NCI-H187 (cell line): ENCODE measurements around the gene S100A9.
A peak's percentile ranks its signal among the peaks of the same experiment; 100 is the strongest.
"Not testable (repeated sequence)": the region's sequence is repeated elsewhere in the genome, so short reads cannot be mapped to it uniquely, and the experiment has no call there.

Experiments used
- DNase-seq, 2 experiments: peaks; one replicate each; lab custom pipeline; 2025; lab: John Stamatoyannopoulos, UW

S100A9 gene

DNA sequence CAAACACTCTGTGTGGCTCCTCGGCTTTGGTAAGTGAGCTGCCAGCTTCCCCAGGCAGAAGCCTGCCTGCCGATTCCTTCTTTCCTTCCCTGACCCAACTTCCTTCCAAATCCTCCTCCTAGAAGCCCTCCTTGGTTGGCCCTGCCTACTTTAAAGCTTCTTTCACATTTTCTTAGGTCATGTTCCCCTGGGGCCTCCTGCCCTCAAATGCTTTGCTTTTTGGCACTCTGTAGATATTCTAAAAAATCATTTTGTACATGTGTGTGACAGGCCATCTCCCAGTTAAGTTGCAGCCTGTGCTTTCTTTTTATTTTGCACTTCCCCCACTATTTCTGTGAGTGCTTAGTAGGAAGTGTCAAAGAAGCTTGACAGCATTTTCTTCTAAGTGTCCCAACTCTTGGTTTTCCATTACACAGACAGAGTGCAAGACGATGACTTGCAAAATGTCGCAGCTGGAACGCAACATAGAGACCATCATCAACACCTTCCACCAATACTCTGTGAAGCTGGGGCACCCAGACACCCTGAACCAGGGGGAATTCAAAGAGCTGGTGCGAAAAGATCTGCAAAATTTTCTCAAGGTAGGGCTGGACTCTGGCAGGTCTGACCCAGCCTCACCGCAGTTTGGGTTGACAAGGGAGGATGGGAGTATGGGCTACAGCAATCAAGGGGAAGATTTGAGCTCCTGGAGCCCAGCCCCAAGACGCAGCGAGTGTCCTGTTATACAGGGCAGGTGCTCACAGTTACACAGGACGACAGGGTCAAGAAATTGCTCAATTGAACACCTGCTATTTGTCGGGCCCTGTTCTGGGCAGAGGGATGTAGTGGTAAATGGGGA, at the start of gene S100A9:
S100A9 (plus strand) TSS at position 2 of the 838 bp plus-strand sequence; CDS start at position 432, 430 bp downstream.
- no peak for DNase-seq

DNA sequence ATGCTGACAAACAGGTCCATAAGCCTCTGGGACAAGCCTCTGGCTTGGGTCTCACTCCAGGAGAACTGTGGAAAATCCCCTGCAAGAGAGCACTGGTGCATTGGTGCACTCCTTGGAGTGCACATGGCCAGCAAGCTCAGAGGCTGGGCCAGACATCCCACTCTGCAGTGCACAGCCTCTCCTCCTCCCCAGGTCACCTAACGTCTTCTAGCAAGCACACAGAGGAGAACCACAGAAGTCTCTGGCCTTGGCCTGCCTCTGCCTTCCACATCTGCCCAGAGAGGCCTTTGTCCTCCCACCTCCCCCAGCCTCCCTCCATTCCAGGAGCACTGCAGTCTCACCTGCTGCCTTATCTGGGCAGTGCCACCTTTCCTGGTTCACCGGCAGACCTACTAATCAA, 49.1 kb upstream of the S100A9 start:
- no peak for DNase-seq

DNA sequence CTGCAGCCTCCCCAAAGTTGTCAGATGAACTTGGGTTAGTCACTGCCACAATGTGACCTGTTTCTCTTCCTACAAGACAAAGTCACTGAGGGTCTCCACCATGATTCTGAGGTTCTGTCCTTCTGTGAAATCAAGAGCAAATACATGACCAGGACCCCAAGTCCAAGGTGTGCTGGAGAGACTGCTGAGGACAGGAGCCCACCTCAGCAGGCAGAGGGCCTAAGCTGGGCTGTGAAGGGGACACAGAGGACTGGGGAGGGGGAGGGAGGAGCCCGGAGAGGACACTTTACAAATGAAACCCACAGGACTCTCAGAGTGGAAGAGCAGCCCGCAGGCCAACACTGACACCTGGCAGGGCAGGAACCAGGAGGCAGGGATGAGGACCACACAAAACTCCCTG, 48.2 kb upstream of the S100A9 start:
- no peak for DNase-seq

DNA sequence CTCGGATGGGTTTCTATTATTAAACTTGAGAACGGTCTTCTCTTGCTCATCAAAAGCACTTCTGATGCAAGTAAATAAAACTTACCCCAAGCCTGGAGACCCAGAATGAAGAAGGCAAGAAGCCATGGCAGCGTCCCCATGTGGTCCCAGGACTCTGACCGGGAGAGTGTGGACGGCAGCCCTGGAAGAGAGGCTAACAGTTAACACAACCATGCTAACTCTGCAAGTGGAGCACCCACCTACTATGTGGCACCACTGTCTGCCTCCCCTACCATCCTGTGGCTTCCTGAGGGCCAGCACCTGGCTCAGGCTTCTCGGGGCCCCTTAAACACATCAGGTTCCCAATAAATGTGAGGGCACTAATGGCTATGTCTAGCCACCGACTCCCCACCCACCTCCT, 47.1 kb upstream of the S100A9 start:
- DNase-seq = no peak

DNA sequence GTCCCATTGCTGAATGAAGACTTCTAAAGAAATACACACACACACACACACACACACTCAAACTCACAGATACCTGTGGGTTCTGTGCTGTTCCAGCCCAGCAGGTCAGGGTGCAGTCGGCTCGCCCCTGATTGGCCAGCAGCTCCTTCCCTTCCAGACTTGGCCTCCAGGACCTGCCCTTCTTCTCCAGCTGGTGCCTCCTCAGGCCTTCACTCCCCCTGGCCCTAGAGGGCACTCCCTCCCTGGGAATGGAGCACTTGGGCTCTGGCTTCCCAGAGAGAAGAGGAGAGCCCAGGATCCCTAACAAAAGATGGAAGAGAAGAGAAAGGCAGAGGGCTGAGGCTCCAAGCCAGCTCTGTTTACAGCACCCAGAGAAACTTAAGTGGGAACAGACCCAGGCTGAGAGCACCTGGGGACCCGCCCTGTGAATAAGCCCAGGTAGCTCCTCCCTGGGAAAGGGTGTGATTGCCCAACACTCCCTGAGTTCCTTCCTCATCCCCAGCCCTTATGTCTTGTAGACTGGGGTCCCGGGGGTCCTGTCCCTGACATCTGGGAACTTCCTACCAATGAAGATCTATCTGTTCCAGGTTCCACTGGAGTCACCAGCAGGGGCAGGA, 45.0 kb upstream of the S100A9 start, which contains the start of gene PGLYRP3:
PGLYRP3 (minus strand) TSS at position 383 of the 617 bp plus-strand sequence. CDS start 2,287 bp downstream, outside the sequence.
- peak in 1 of 2 experiments; percentile 47 for DNase-seq

DNA sequence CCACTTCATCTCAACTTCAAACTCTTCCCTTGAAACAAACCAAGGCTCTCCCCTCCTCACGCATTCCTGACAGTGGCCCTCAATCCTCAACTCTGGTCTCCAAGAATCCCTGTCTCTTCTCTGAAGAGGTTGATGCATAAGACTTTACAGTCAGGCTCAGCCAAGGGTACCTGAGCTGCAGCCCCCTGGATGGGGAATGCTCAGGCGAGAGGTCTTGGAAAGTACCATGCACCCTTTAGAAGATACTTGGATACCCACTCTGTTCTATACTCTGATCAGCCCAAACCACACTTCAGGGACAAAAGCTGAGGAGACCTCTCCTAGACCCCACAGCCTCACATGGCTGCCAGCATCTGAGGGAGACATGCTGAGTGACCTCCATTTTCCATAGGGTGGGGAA, 44.4 kb upstream of the S100A9 start:
- no peak for DNase-seq

DNA sequence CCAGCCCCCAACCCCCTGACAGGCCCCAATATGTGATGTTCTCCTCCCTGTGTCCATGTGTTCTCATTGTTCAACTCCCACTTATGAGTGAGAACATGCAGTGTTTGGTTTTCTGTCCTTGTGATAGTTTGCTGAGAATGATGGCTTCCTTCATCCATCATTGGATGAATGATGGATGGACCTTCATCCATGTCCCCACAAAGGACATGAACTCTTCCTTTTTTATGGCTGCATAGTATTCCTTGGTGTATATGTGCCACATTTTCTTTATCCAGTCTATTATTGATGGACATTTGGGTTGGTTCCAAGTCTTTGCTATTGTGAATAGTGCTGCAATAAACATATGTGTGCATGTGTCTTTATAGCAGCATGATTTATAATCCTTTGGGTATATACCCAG, 43.3 kb upstream of the S100A9 start:
- not testable (repeated sequence) for DNase-seq

DNA sequence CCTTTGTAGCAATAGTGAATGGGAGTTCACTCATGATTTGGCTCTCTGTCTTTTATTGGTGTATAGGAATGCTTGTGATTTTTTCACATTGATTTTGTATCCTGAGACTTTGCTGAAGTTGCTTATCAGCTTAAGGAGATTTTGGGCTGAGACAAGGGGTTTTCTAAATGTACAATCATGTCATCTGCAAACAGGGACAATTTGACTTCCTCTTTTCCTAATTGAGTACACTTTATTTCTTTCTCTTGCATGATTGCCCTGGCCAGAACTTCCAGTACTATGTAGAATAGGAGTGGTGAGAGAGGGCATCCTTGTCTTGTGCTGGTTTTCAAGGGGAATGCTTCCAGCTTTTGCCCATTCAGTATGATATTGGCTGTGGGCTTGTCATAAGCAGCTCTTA, 41.6 kb upstream of the S100A9 start:
- DNase-seq = not testable (repeated sequence)

DNA sequence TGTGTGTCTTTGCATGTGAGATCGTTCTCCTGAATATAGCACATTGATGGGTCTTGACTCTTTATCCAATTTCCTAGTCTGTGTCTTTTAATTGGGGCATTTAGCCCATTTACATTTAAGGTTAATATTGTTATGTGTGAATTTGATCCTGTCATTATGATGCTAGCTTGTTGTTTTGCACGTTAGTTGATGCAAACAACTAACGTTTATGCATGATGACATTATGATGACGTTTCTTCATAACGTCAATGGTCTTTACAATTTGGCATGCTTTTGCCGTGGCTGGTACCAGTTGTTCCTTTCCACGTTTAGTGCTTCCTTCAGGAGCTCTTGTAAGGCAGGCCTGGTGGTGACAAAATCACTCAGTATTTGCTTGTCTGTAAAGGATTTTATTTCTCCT, 39.5 kb upstream of the S100A9 start:
- not testable (repeated sequence) for DNase-seq

DNA sequence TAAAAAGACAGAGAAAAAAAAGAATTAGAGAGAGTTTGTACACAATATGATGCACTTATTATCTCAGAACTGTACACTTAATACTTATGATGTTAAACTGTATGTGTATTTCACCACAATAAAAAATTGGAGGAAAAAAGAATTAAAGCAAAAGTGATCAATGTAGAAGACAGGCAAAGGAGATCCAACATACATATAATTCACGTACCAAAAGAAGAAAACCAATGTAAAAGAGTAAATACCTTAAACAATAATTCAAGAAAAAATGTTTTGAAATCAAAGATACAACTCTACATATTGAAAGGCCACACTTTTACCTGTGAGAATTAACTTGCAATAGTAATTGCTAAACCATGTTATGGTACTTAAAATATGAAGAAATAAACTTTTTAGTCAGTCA, 35.1 kb upstream of the S100A9 start:
- DNase-seq = no peak

DNA sequence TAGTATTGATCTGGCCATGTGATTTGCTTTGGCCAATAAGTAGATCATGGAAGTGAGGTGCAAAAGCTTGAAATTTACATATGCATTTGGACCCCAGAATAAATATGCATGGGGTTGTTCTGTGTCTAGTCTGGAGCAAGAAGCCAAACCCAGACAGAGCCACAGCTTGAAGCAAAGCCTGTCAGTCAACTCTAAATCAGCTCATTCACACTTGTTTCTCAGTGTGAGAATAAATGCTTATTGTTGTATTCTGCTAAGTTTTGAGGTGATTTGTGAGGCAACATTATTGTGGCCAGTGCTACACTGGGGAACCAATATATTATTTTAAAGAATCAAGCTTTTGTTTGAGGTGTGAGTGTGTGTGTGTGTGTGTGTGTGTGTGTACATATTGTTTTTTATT, 32.7 kb upstream of the S100A9 start:
- DNase-seq = no peak

DNA sequence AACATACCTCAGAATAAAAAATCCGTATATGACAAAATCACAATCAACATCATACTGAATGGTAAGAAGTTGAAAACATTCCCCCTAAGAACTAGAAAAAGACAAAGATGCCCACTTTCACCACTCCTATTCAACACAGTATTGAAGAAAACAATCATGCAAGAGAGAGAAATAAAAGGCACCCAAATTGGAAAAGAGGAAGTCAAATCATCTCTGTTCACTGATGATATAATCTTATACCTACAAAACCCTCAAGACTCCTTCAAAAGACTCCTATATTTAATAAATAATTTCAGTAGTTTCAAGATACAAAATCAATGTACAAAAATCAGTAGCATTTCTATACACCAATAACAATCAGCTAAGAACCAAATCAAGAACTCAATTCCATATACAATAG, 23.8 kb upstream of the S100A9 start:
- DNase-seq = no peak

DNA sequence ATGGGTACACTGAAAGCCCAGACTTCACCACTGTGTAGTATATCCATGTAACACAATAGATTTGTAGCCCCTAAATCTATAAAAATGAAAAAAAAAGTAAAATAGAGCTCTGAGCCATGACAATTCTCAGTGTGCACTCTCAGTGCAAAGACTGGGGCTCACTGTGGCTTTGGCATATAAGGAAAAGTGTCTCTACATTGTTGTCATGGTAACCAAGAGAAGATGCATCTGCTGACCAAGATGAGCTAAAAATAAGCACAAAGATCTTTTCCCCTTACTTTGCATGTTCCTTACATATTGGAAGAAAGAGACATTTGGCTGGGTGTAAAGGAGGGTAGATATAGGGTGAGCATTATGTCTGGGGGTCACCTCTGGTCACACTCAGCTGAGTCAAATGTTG, 21.0 kb upstream of the S100A9 start:
- DNase-seq = no peak

DNA sequence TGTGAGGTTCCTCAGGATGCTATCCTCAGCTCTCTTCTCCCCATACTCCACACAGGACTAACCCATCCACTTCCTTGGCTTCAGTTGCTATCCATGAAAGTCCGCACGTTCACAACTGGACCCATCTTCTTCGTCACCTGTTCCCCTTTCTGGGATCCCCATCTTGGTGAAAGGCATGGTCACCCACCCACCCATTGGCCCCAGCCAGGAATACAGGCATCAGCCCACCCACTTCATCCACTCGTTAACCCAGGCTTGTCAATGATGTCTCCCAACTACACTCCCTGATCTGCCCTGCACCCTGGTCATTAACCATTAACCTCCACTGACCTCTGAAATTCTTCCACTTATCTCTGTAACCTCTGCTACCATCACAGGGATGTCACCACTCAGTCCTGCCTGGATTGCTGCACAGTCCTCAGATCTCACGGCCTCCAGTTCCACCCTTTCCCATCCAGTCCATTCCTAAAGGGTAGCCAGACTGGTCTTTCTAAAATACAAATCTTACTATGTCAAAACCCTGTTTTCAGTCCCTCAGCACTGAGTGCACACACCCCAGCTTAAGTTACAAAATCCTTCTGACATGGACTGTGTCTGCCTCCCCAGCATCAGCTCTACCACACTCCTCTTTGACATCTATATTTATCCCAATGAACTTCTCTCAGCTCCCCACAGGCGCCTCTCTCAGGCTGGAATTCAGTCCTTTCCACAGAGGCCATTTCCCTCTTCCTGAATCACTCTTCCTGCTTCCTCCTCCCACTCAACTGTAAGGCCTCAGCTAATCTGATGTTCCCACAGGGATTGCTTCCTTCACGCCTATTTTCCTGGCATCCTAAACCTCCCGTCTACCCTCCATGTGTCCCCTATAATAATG, 19.4 kb upstream of the S100A9 start:
- DNase-seq = no peak

DNA sequence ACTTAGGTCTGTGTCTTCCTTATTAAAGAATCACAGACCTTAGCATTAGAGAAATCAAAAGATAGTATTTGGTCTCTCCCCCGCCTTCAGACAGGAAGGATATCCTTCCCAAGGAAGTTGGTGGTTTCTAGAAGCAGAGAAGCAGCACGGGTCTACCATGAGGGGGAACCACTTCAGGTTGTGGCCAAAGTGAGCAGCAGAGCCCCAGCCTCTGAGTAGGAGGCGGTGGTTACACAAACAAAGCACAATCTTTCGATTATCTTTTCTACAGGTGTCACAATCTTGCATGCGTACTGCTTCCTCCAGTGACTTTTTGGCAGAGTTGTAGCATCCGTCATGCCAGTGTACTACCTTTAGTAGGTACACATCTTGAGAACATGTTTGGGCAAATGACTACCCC, 17.9 kb upstream of the S100A9 start:
- no peak for DNase-seq

DNA sequence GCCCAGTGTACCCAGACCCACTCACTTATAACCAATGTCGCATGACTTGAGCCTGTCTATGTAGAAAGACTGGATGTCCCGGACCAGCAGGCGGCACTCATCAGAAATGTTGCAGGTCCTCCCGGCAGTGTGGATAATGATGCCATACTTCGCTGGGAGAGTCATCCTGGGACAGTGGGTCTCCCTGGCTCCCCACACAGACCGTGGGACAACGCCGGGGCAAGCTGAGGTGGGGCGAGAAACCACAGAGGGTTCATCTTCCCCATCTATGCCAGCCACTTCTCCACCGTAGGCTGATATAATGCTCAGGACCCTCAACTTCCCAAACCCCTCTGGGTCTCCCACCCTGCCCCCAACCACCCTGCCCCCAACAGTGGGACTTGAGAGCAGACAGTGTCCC, 17.3 kb upstream of the S100A9 start:
- no peak for DNase-seq

DNA sequence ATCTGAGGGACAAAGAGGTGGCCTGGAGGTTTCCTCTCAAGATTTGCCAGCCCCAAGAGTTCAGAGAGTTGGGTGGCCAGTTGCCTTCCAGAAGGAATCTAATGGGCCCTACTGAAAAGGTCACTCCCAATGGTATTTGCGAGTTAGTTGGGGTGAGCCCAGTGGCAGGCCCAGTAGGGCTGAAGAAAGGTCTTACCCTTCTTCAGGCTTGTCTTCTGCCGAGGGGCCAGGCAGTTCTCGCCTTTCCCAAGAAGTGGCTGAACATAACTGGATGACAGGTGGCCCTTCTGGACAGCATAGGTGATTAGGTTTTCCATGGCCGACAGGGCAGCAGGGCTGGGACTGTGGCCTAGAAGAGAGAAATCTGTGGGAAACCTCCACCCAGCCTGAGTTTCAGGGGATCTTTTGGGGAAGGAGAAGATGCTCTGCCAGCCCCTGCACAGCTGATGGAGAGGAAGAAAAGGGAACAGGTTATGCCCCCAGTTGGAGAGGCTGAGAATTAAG, 16.2 kb upstream of the S100A9 start:
- DNase-seq = no peak

DNA sequence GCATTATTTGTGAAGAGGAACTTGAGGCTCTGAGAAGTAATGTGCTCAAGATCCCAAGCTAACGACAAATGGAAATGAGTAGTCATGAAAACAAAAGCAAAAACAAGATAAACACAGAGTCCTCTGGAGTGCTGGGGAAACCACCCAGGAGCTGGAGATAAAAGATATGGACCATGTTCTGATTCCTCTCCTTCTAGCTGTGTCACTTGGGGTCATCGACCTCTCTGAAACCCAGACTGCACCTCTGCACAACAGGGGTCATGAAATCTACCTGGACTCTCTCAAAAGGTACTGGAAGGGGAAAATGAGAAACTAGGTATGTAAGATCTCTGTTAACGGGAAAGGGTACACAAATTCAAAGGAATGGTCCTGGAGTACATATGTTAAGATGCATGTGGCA, 15.5 kb upstream of the S100A9 start:
- DNase-seq = no peak

DNA sequence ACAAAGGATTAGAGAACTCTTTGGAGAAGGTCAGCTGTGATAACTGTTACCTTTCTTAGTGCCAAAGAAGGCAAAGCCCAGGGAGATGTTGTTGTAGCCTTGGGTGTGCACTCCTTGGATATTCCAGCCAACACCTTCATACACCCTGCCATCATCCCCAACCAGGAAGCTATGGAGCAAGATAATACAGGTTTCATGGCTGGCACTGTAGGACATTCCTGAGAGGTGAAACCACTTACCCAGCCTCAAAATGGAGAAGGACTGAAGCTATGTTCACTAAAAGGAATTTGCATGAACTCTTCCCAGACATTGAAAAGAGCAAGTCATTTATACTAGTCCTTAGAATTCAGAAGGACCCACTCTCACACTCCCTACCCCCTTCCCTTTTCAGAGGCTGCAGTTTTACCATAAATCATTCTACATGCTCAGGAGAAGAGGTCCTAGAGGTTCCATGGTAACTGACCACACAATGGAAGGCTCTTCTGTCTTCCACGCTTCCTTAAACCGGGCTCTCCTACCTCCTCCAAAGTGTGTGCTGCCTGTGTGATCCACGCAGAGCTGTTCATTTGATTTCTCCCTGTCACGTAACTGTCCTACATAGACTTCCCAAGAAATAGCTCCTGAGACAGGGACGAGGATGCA, 14.5 kb upstream of the S100A9 start:
- peak; percentile 76 to 86 for DNase-seq

DNA sequence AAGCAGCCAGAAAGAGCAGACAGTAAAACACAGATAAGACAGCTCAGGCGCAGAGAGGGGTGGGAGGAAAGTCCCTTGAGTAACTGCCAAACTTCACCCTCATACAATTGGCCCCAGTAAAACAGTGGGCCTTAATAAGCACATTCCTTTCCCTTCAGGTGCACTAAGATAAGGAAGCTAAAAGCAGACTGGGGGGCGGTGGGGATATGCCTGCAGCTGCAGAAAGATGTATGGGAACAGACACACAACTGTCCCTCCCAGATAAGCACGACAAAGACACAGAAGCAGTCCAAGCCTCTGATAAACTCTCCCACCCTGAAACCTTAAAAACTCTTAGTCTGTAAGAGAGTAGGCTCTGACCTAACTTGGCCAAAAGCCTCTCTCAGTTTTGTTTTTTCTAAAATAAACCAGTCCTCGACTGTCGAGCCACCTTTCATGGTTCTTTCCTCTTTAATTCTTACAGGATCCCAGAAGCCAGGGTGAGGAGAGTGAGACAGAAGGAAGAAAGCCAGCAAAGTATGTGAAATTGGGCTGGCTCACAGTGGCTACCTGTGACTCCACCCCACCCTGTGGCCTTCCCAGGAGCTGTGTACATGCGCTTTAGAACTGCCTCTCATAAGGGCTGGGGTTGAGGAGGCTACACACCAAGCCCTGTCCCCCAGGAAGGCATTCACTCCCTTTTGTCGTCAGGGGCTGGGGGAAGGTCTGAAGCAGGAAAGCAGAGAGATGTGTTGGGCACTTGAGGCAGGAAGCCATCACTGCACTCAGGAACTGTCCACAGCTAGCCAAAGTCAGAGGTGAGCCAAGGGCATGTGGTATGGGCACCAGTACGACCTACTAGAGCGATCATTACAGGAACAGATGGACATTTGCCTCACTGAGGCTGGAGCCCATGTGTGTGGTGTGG, 13.6 kb upstream of the S100A9 start:
- no peak for DNase-seq

DNA sequence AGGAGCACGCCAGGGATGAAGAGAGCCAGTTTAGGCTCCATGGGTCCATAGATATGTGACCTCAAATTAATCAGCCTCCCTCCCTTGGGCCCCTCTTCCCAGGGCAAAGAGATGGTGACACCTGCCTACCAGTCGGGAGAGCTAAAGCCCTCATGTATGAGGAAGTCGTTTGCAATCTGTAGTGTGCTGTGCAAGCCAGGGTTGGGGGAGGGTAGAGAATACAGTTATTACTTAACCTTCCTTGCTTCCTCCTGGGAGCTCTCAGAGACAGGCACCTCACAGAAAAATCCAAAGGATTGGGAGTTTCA, 13.0 kb upstream of the S100A9 start:
- peak; percentile 37 to 50 for DNase-seq
